GM23338 (cell line): Measurements from ENCODE around the gene TMEM231. TPM values are rescaled to one million over a fixed set of nuclear protein-coding genes. Genes with fewer than 3 reads are reported as not detected.
A peak's percentile ranks its signal among the peaks of the same experiment; 100 is the strongest.

ENCODE experiments used
- ATAC-seq: fragments of 200-7000 bp; cut with Tn5 transposase; 3 replicates; pipeline ENCODE4 v1.9.1; 2020
- DNase-seq: peaks from one replicate; pipeline ENCODE4 v3.0.0-alpha.2; 2015; ENCODE audit warnings: low spot score
- H2AFZ ChIP-seq: fragments of 200-600 bp; sonication (generic); 2 replicates; pipeline ENCODE4 v1.8.0; 2016; ENCODE audit warnings: antibody characterized with exemption, mild to moderate bottlenecking, moderate library complexity
- H3F3A ChIP-seq: fragments of 200-600 bp; sonication (generic); replicated peaks from 2 replicates; pipeline ENCODE4 v1.8.0; 2017; ENCODE audit warnings: antibody characterized with exemption, mixed run types, low read depth
- H3K27ac ChIP-seq: fragments of 200-600 bp; sonication (generic); 2 replicates; pipeline ENCODE4 v1.6.1; 2016; ENCODE audit warnings: low read depth
- H3K27me3 ChIP-seq: fragments of 200-600 bp; sonication (generic); 2 replicates; pipeline ENCODE4 v1.8.0; 2016; ENCODE audit warnings: mild to moderate bottlenecking, mixed run types, moderate library complexity; ENCODE audit not compliant: insufficient read depth
- H3K36me3 ChIP-seq: fragments of 200-600 bp; sonication (generic); 2 replicates; pipeline ENCODE4 v1.8.0; 2016; ENCODE audit warnings: mild to moderate bottlenecking; ENCODE audit not compliant: insufficient read depth
- H3K4me1 ChIP-seq: fragments of 200-600 bp; sonication (generic); 2 replicates; pipeline ENCODE4 v1.8.0; 2016; ENCODE audit warnings: mild to moderate bottlenecking, moderate library complexity; ENCODE audit not compliant: insufficient read depth
- H3K4me2 ChIP-seq: fragments of 200-600 bp; sonication (generic); 2 replicates; pipeline ENCODE4 v1.7.1; 2017; ENCODE audit warnings: mixed run types
- H3K4me3 ChIP-seq: fragments of 200-600 bp; sonication (generic); 2 replicates; pipeline ENCODE4 v1.6.1; 2016; ENCODE audit warnings: mixed run types
- H3K79me2 ChIP-seq: fragments of 200-600 bp; sonication (generic); replicated peaks from 2 replicates; pipeline ENCODE4 v1.8.0; 2017; ENCODE audit warnings: mild to moderate bottlenecking; ENCODE audit not compliant: insufficient read depth
- H3K9me2 ChIP-seq: fragments of 200-600 bp; sonication (generic); 2 replicates; pipeline ENCODE4 v1.8.0; 2017; ENCODE audit not compliant: insufficient read depth
- H4K20me1 ChIP-seq: fragments of 200-600 bp; sonication (generic); replicated peaks from 2 replicates; pipeline ENCODE4 v1.8.0; 2017; ENCODE audit warnings: mild to moderate bottlenecking; ENCODE audit not compliant: insufficient read depth
- H3K27ac Mint-ChIP-seq: 2 replicates; pipeline ENCODE4 v1.8.0; 2020; ENCODE audit warnings: inconsistent platforms, mild to moderate bottlenecking, moderate library complexity, mixed read lengths
- H3K27me3 Mint-ChIP-seq: 3 replicates; pipeline ENCODE4 v1.8.0; 2022; ENCODE audit warnings: low read depth, mild to moderate bottlenecking, moderate library complexity, mixed read lengths, inconsistent platforms; ENCODE audit not compliant: insufficient read depth, poor library complexity
- H3K36me3 Mint-ChIP-seq: 3 replicates; pipeline ENCODE4 v1.8.0; 2021; ENCODE audit warnings: low read depth, mild to moderate bottlenecking, inconsistent platforms, moderate library complexity, mixed read lengths
- H3K4me1 Mint-ChIP-seq: 3 replicates; pipeline ENCODE4 v1.8.0; 2020; ENCODE audit warnings: mild to moderate bottlenecking, inconsistent platforms, mixed read lengths
- H3K4me3 Mint-ChIP-seq: 3 replicates; pipeline ENCODE4 v1.8.0; 2021; ENCODE audit warnings: moderate library complexity, mild to moderate bottlenecking, inconsistent platforms, mixed read lengths
- H3K9me3 Mint-ChIP-seq: 3 replicates; pipeline ENCODE4 v1.8.0; 2020; ENCODE audit warnings: moderate library complexity, mild to moderate bottlenecking, inconsistent platforms, mixed read lengths
- CREB1 ChIP-seq: fragments of 250-450 bp; sonication (Bioruptor Pico); IDR thresholded peaks from 2 replicates; pipeline ENCODE4 v1.5.0; 2020; ENCODE audit warnings: low read depth, mild to moderate bottlenecking, moderate library complexity
- CTCF ChIP-seq, 2 experiments: fragments of 200-600 bp in 1 of 2; sonication (generic) in 1 of 2; conservative IDR thresholded peaks; 2 replicates each; pipeline versions ENCODE4 v1.5.1 to v1.6.1; 2016 to 2017; ENCODE audit warnings: antibody characterized with exemption in 2 of 2, low read depth in 2 of 2, mild to moderate bottlenecking in 2 of 2, moderate library complexity in 1 of 2
- ETS1 ChIP-seq: IDR thresholded peaks from 2 replicates; pipeline ENCODE4 v1.6.1; 2016; ENCODE audit warnings: antibody characterized with exemption
- POLR2AphosphoS5 ChIP-seq: IDR thresholded peaks from 2 replicates; pipeline ENCODE4 v1.6.1; 2016; ENCODE audit warnings: antibody characterized with exemption, low read depth
- ZNF331 ChIP-seq: fragments of 250-450 bp; sonication (Bioruptor Pico); IDR thresholded peaks from 2 replicates; pipeline ENCODE4 v1.5.0; 2020; ENCODE audit warnings: low read depth, mild to moderate bottlenecking, moderate library complexity
- polyA plus RNA-seq: library from polyadenylated mRNA; unstranded; fragments of >200 nt; fragmentation: Nextera tagmentation; extraction: Ambion mirVana; gene quantifications from 2 replicates; pipeline ENCODE4 v1.2.1, GENCODE V29; 2016
- total RNA-seq: library from RNA; depleted of rRNA; stranded (reverse); fragments of >200 nt; shearing (Covaris generic); gene quantifications from 2 replicates; pipeline ENCODE4 v1.2.3, GENCODE V29; 2014

The TMEM231 gene
- total and polyA plus RNA-seq, 2 experiments from 2014 or later = 5.3 to 19.9 TPM

- peaks cover 3% of the 10 kb centered on the region; the same call in 1 of the 2 replicates for H3F3A ChIP-seq
- H3K4me1 ChIP-seq = peaks cover 24% of the 10 kb centered on the region
- Mint-ChIP-seq H3K27me3 (peaks cover 10% of the 10 kb centered on the region), H3K36me3 (peaks cover 20% of the 10 kb centered on the region), H3K4me3 (peak within 1 kb of the TSS; percentile 93), H3K9me3 (no peaks in the 10 kb centered on the region), H3K27ac (peak within 1 kb of the TSS; percentile 83), H3K4me1 (peaks cover 27% of the 10 kb centered on the region)
- DNase-seq = peak; percentile 97
- H3K36me3 ChIP-seq = peaks cover 24% of the 10 kb centered on the region; the same call in 1 of the 2 replicates
- H3K9me2 ChIP-seq = no peaks in the 10 kb centered on the region
- peak; percentile 67 for TF ChIP-seq CREB1
- TF ChIP-seq ZNF331 = no peak
- TF ChIP-seq POLR2AphosphoS5 = peak; percentile 94
- H4K20me1 ChIP-seq = peaks cover 17% of the 10 kb centered on the region
- H3K79me2 ChIP-seq = peaks cover 21% of the 10 kb centered on the region
- H3K27ac ChIP-seq = no peak within 1 kb of the TSS
- peak; percentile 82 for ATAC-seq
- peak within 1 kb of the TSS; percentile 99 for H3K4me3 ChIP-seq
- H2AFZ ChIP-seq = peak within 1 kb of the TSS; percentile 100
- no peaks in the 10 kb centered on the region for H3K27me3 ChIP-seq
- H3K4me2 ChIP-seq = peak within 1 kb of the TSS; percentile 99
Measured at GRCh38 chr16:75566040-75566757, 10.1 kb upstream of the TMEM231 start, which contains the start of gene GABARAPL2. Gene GABARAPL2, plus strand, starts transcription at chr16:75566379. Its CDS starts 108 bp downstream, at chr16:75566487.

DNA sequence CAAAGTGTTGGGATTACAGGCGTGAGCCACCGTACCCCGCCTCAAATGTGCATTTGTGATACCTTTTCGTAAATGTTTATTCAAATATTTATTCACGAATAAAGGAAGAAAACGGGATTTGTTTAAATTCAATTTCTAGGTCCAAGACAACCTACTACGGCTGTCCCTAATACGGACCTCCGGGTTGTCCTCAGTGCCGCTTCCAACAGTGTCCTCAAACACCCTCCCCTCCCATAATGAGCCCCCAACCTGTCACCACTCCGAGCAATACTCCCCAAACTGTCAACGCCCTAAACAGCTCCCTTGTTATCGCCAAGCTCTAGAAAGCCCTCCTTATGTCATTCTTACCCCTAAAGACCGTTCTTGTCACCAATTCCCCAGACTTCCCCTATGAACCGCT is 9.6 kb upstream of the TMEM231 start:
- H4K20me1 ChIP-seq = peaks cover 17% of the 10 kb centered on the region
- Mint-ChIP-seq H3K4me1 (peaks cover 27% of the 10 kb centered on the region), H3K36me3 (peaks cover 18% of the 10 kb centered on the region), H3K4me3 (peak overlapping the region; percentile 93), H3K27ac (peak overlapping the region; percentile 83; the same call in 1 of the 2 replicates), H3K27me3 (peaks cover 10% of the 10 kb centered on the region), H3K9me3 (no peaks in the 10 kb centered on the region)
- H3K4me3 ChIP-seq = peak overlapping the region; percentile 99
- TF ChIP-seq ETS1 (0 out of 2 replicates have a peak, but pooled peaks have one; percentile 15), CTCF (conservative IDR thresholded peaks at IDR 0.05; ENCODE audit: low read depth in 2 of 2) (no peak)
- DNase-seq (no peak), ATAC-seq (peak; percentile 10)
- peaks cover 18% of the 10 kb centered on the region; the same call in 1 of the 2 replicates for H3K36me3 ChIP-seq
- H3F3A ChIP-seq = peaks cover 3% of the 10 kb centered on the region; the same call in 1 of the 2 replicates
- H3K79me2 ChIP-seq = peaks cover 21% of the 10 kb centered on the region
- no peaks in the 10 kb centered on the region for H3K9me2 ChIP-seq
- peak overlapping the region; percentile 100 for H2AFZ ChIP-seq
- H3K4me1 ChIP-seq = peaks cover 24% of the 10 kb centered on the region
- H3K4me2 ChIP-seq = peak overlapping the region; percentile 99
- no peak overlapping the region for H3K27ac ChIP-seq
- no peaks in the 10 kb centered on the region for H3K27me3 ChIP-seq
